Measurements from ENCODE around the gene ANKRD16. TPM values are rescaled to one million over a fixed set of nuclear protein-coding genes. Genes with fewer than 3 reads are reported as not detected.
A peak's percentile ranks its signal among the peaks of the same experiment; 100 is the strongest.

ANKRD16 gene
- total RNA-seq, 4 donors from 2014 or later: 8.0 to 19.8 (median 13.1) TPM

GRCh38 chr10:5905854-5906507 is 16.3 kb upstream of the ANKRD16 start:
- H3K27me3 ChIP-seq: no peaks in the 10 kb centered on the region
- TF ChIP-seq POLR2A (IDR thresholded peaks at IDR 0.05) (no peak), CTCF (IDR thresholded peaks at IDR 0.05) (no peak)
- H3K27ac ChIP-seq: no peak overlapping the region
- H3K9me3 ChIP-seq: no peaks in the 10 kb centered on the region
- DNase-seq: peak; percentile 5 to 13
- no peaks in the 10 kb centered on the region for H3K4me1 ChIP-seq
- intact Hi-C loops (cut with DNase I): no loop called here
- peaks cover 17 to 20% of the 10 kb centered on the region in 2 donors for H3K36me3 ChIP-seq
- H3K4me3 ChIP-seq (replicated peaks in 1 of 3): no peak overlapping the region
- WGBS, 2 donors: 71 to 85% methylated on average over 3 to 8 of the region's 13 CpGs

GRCh38 chr10:5904227-5904626 is 14.5 kb upstream of the ANKRD16 start:
- intact Hi-C loops (cut with DNase I): no loop called here
- no peak overlapping the region for H3K4me3 ChIP-seq (replicated peaks in 1 of 3)
- 75% methylated on average over 4 of the region's 4 CpGs for WGBS, 2 donors

GRCh38 chr10:5903563-5903962 is 13.9 kb upstream of the ANKRD16 start:
- Histone ChIP-seq H3K9me3 (no peaks in the 10 kb centered on the region), H3K27ac (no peak overlapping the region), H3K27me3 (no peaks in the 10 kb centered on the region), H3K36me3 (no peaks in the 10 kb centered on the region), H3K4me3 (replicated peaks in 1 of 3) (no peak overlapping the region), H3K4me1 (no peaks in the 10 kb centered on the region)
- TF ChIP-seq CTCF (IDR thresholded peaks at IDR 0.05): no peak
- intact Hi-C loops (cut with DNase I): no loop called here
- DNase-seq: no peak
- WGBS, 2 donors: 99 to 100% methylated on average over 6 of the region's 6 CpGs

More at GRCh38 chr10:5904227-5904626, 14.5 kb upstream of the ANKRD16 start:
- Histone ChIP-seq H3K27me3 (no peaks in the 10 kb centered on the region), H3K4me1 (no peaks in the 10 kb centered on the region), H3K9me3 (no peaks in the 10 kb centered on the region), H3K27ac (no peak overlapping the region), H3K36me3 (peaks cover 0 to 5% of the 10 kb centered on the region in 2 donors)
- TF ChIP-seq CTCF (IDR thresholded peaks at IDR 0.05): no peak
- TF ChIP-seq POLR2A (IDR thresholded peaks at IDR 0.05): no peak
- DNase-seq: no peak

GRCh38 chr10:5902511-5903274 is 13.0 kb upstream of the ANKRD16 start:
- Histone ChIP-seq H3K4me1 (no peaks in the 10 kb centered on the region), H3K4me3 (replicated peaks in 1 of 3) (no peak overlapping the region), H3K27ac (no peak overlapping the region), H3K9me3 (no peaks in the 10 kb centered on the region), H3K27me3 (no peaks in the 10 kb centered on the region), H3K36me3 (no peaks in the 10 kb centered on the region)
- TF ChIP-seq POLR2A (IDR thresholded peaks at IDR 0.05) (no peak), CTCF (IDR thresholded peaks at IDR 0.05) (no peak)
- WGBS, 2 donors: 93 to 96% methylated on average over 18 of the region's 18 CpGs
- no peak for DNase-seq
- intact Hi-C loops (cut with DNase I): no loop called here

- Histone ChIP-seq H3K4me1 (no peaks in the 10 kb centered on the region), H3K27ac (no peak overlapping the region), H3K9me3 (no peaks in the 10 kb centered on the region), H3K36me3 (peaks cover 0 to 5% of the 10 kb centered on the region in 2 donors), H3K4me3 (replicated peaks in 1 of 3) (no peak overlapping the region), H3K27me3 (no peaks in the 10 kb centered on the region)
- DNase-seq: no peak
- 97 to 99% methylated on average over 13 of the region's 13 CpGs for WGBS, 2 donors
- intact Hi-C loops (cut with DNase I): no loop called here
- no peak for TF ChIP-seq POLR2A (IDR thresholded peaks at IDR 0.05)
- no peak for TF ChIP-seq CTCF (IDR thresholded peaks at IDR 0.05)
Observed at GRCh38 chr10:5900247-5900646, 10.6 kb upstream of the ANKRD16 start.
